ENCODE measurements around the gene PPFIBP1. TPM values are rescaled to one million over a fixed set of nuclear protein-coding genes. Genes with fewer than 3 reads are reported as not detected.

Gene PPFIBP1
- total and polyA plus RNA-seq, 2 of the 13 experiments (the other 11 are each of a cell fraction or from before 2014, with no cell fraction given) = 16.2 to 21.8 TPM

- Histone ChIP-seq H2AFZ (ENCODE audit: low read length) (no peak overlapping the region), H3K9me3 (ENCODE audit: low read length) (no peaks in the 10 kb centered on the region), H3K27ac (ENCODE audit: extremely low read length, insufficient read depth, low read length) (peak overlapping the region; percentile 7), H3K27me3 (ENCODE audit: control insufficient read depth in 1 of 2, insufficient read depth in 2 of 2, low read length in 2 of 2) (no peaks in the 10 kb centered on the region), H3K4me2 (ENCODE audit: low read depth, low read length) (peak overlapping the region; percentile 46), H3K4me1 (ENCODE audit: insufficient read depth, low read length) (peaks cover 58% of the 10 kb centered on the region), H3K4me3 (replicated peaks in 1 of 3; ENCODE audit: insufficient read depth in 1 of 3, low read depth in 2 of 3, low read length in 3 of 3) (no peak overlapping the region), H3K36me3 (replicated peaks in 1 of 2; ENCODE audit: control insufficient read depth in 1 of 2, insufficient read depth in 2 of 2, low read length in 2 of 2) (no peaks in the 10 kb centered on the region), H4K20me1 (ENCODE audit: insufficient read depth, low read length) (no peaks in the 10 kb centered on the region), H3K9ac (ENCODE audit: insufficient read depth, low read depth, low read length) (peak overlapping the region; percentile 30), H3K79me2 (ENCODE audit: insufficient read depth, low read length) (peaks cover 40% of the 10 kb centered on the region)
- POLR2A ChIA-PET = interaction anchor here (1.3 kb wide), 1 partner anchor 29 kb away, joined by 5 read pairs; the partner anchor contains the start of gene PPFIBP1
- intact Hi-C loops (cut with micrococcal nuclease; ENCODE audit: unreplicated experiment) = loop anchor here (10.0 kb wide), 1 partner anchor 152 kb away; no protein-coding TSS in a partner anchor
- in situ Hi-C loops (cut with HindIII; ENCODE audit: extremely low pct_ligation_motif_present, low pct_unique_long_range_greater_than_20kb) = no loop called here
- TF ChIP-seq HMG20A (CRISPR knock-in tag; IDR thresholded peaks at IDR 0.05; ENCODE audit: borderline replicate concordance) (0 out of 2 replicates have a peak, but pooled peaks have one; percentile 12), ARID5B (CRISPR knock-in tag; IDR thresholded peaks at IDR 0.05) (no peak), ZNF546 (CRISPR knock-in tag; conservative IDR thresholded peaks at IDR 0.05) (no peak), ZNF12 (CRISPR knock-in tag; IDR thresholded peaks at IDR 0.05) (0 out of 2 replicates have a peak, but pooled peaks have one; percentile 26), MYNN (CRISPR knock-in tag; IDR thresholded peaks at IDR 0.05; ENCODE audit: low read depth) (no peak), ZNF572 (CRISPR knock-in tag; IDR thresholded peaks at IDR 0.05) (no peak), ZNF331 (CRISPR knock-in tag; IDR thresholded peaks at IDR 0.05) (peak; percentile 99), HNRNPL (IDR thresholded peaks at IDR 0.05; ENCODE audit: low read depth, low read length) (0 out of 2 replicates have a peak, but pooled peaks have one; percentile 42), POLR2G (IDR thresholded peaks at IDR 0.05; ENCODE audit: low read depth, low read length) (0 out of 2 replicates have a peak, but pooled peaks have one; percentile 42), PATZ1 (CRISPR knock-in tag; IDR thresholded peaks at IDR 0.05) (0 out of 2 replicates have a peak, but pooled peaks have one; percentile 12)
- TF ChIP-seq, protein P1, sequence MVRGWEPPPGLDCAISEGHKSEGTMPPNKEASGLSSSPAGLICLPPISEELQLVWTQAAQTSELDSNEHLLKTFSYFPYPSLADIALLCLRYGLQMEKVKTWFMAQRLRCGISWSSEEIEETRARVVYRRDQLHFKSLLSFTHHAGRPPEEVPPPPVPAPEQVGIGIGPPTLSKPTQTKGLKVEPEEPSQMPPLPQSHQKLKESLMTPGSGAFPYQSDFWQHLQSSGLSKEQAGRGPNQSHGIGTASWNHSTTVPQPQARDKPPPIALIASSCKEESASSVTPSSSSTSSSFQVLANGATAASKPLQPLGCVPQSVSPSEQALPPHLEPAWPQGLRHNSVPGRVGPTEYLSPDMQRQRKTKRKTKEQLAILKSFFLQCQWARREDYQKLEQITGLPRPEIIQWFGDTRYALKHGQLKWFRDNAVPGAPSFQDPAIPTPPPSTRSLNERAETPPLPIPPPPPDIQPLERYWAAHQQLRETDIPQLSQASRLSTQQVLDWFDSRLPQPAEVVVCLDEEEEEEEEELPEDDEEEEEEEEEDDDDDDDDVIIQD (CRISPR knock-in tag; IDR thresholded peaks at IDR 0.05; ENCODE audit: low read depth) = 0 out of 2 replicates have a peak, but pooled peaks have one; percentile 22
- WGBS (ENCODE audit: low lambda C conversion rate) = 75% methylated on average over 8 of the region's 8 CpGs
- DNase-seq (ENCODE audit: low spot score) = peak; percentile 50
- no peak for FAIRE-seq
- no TSS peak for BruUV-seq (replicated peaks)
- peak; percentile 19; the same call in 2 of the 3 replicates for ATAC-seq
- CTCF ChIA-PET (ENCODE audit: low intra/inter-chr PET ratio, low total read pairs) = no interaction called here
Observed at GRCh38 chr12:27552886-27553560, 29.0 kb downstream of the PPFIBP1 start.
